Astrocyte (in vitro differentiated cells and primary cell): ENCODE results near the gene ZBTB46.

Source experiments
- CTCF ChIP-seq: IDR thresholded peaks from 2 replicates; pipeline ENCODE4 v1.5.1; 2011; ENCODE audit warnings: low read depth, mild to moderate bottlenecking, inconsistent platforms, low read length, moderate library complexity; ENCODE audit not compliant: insufficient read depth
- EZH2 ChIP-seq: IDR thresholded peaks from 2 replicates; pipeline ENCODE4 v1.6.1; 2012; ENCODE audit warnings: mild to moderate bottlenecking, low read length, inconsistent platforms; ENCODE audit not compliant: insufficient read depth

- TF ChIP-seq CTCF (no peak), EZH2 (no peak)
Measured at GRCh38 chr20:63766695-63767426, 64.2 kb downstream of the ZBTB46 start.
